PFSK-1 (cell line): Measurements from ENCODE around the gene RNF141.

Experiments
- FOXP2 ChIP-seq: optimal IDR thresholded peaks from 2 replicates; pipeline ENCODE3; 2011; ENCODE audit warnings: borderline replicate concordance, control low read depth, inconsistent platforms; ENCODE audit not compliant: insufficient read depth; ENCODE audit errors: extremely low read length, extremely low read depth
- POLR2AphosphoS5 ChIP-seq: IDR thresholded peaks from 2 replicates; pipeline ENCODE4 v1.6.1; 2012; ENCODE audit warnings: low read depth, mild to moderate bottlenecking, control low read depth, low read length, moderate library complexity
- REST ChIP-seq, 2 experiments: IDR thresholded peaks; 2 replicates each; pipeline versions ENCODE4 v1.6.1 to v1.8.0; 2011 to 2012; ENCODE audit warnings: low read depth in 2 of 2, low read length in 2 of 2, control low read depth in 1 of 2, inconsistent platforms in 1 of 2, mild to moderate bottlenecking in 1 of 2, moderate library complexity in 1 of 2; ENCODE audit not compliant: insufficient read depth in 1 of 2
- SIN3A ChIP-seq: IDR thresholded peaks from 2 replicates; pipeline ENCODE4 v1.6.1; 2012; ENCODE audit warnings: mild to moderate bottlenecking, low read length, moderate library complexity, borderline replicate concordance; ENCODE audit not compliant: insufficient read depth
- TAF1 ChIP-seq: IDR thresholded peaks from 2 replicates; pipeline ENCODE4 v1.6.1; 2012; ENCODE audit warnings: low read length, control low read depth, borderline replicate concordance; ENCODE audit not compliant: insufficient read depth

Gene RNF141

GRCh38 chr11:10543782-10544181, 2.8 kb upstream of the RNF141 start:
- TF ChIP-seq POLR2AphosphoS5 (no peak), FOXP2 (no peak), REST (IDR thresholded peaks at IDR 0.05; ENCODE audit: insufficient read depth in 1 of 2, low read depth in 2 of 2, low read length in 2 of 2) (no peak), TAF1 (no peak), SIN3A (no peak)

GRCh38 chr11:10542776-10543175, 1.8 kb upstream of the RNF141 start:
- TF ChIP-seq TAF1 (no peak), FOXP2 (no peak), REST (IDR thresholded peaks at IDR 0.05; ENCODE audit: insufficient read depth in 1 of 2, low read depth in 2 of 2, low read length in 2 of 2) (no peak), SIN3A (no peak), POLR2AphosphoS5 (no peak)

- TF ChIP-seq FOXP2 (no peak), POLR2AphosphoS5 (no peak), SIN3A (no peak), REST (IDR thresholded peaks at IDR 0.05; ENCODE audit: insufficient read depth in 1 of 2, low read depth in 2 of 2, low read length in 2 of 2) (no peak), TAF1 (no peak)
Observed at GRCh38 chr11:10541561-10541930, 559 bp upstream of the RNF141 start.

GRCh38 chr11:10540546-10540914, 457 bp downstream of the RNF141 start:
- TF ChIP-seq POLR2AphosphoS5 (no peak), FOXP2 (no peak), TAF1 (no peak), SIN3A (no peak)

GRCh38 chr11:10539339-10539738, 1.6 kb downstream of the RNF141 start:
- TF ChIP-seq FOXP2 (no peak), REST (IDR thresholded peaks at IDR 0.05; ENCODE audit: insufficient read depth in 1 of 2, low read depth in 2 of 2, low read length in 2 of 2) (no peak), SIN3A (no peak), POLR2AphosphoS5 (no peak), TAF1 (no peak)
